Psoas muscle (tissue), 8 donors: ENCODE measurements around the gene UBE2I. TPM values are rescaled to one million over a fixed set of nuclear protein-coding genes. Genes with fewer than 3 reads are reported as not detected.

ENCODE experiments used
- ATAC-seq, 4 donors: fragments of 200-7000 bp; cut with Tn5 transposase; one replicate each; pipeline ENCODE4 v1.9.1; 2020; ENCODE audit warnings: moderate library complexity in 3 of 4, mild to moderate bottlenecking in 2 of 4
- DNase-seq, 2 donors: peaks; one replicate each; pipeline ENCODE4 v3.0.0-alpha.2; 2020
- H3K27ac ChIP-seq: fragments of 200-600 bp; one replicate; pipeline ENCODE4 v1.8.0; 2022
- H3K27me3 ChIP-seq, 3 donors: fragments of 200-600 bp in 1 of 3; one replicate each; pipeline versions ENCODE4 v1.6.1 to v1.8.0; 2013 to 2022; ENCODE audit warnings: low read length in 2 of 3, mild to moderate bottlenecking in 2 of 3, moderate library complexity in 1 of 3; ENCODE audit not compliant: insufficient read depth in 3 of 3
- H3K36me3 ChIP-seq, 2 donors: fragments of 200-600 bp in 1 of 2; one replicate each; pipeline versions ENCODE4 v1.6.1 to v1.8.0; 2013 to 2022; ENCODE audit warnings: low read depth in 1 of 2, mild to moderate bottlenecking in 1 of 2, moderate library complexity in 1 of 2; ENCODE audit not compliant: insufficient read depth in 1 of 2
- H3K4me1 ChIP-seq: fragments of 200-600 bp; one replicate; pipeline ENCODE4 v1.8.0; 2022
- H3K4me3 ChIP-seq: fragments of 200-600 bp; one replicate; pipeline ENCODE4 v1.8.0; 2022; ENCODE audit warnings: mild to moderate bottlenecking
- H3K9me3 ChIP-seq: fragments of 200-600 bp; one replicate; pipeline ENCODE4 v1.8.0; 2022
- WGBS, 3 donors: extraction: QIAGEN DNeasy Blood & Tissue Kit; methylation state at CpG; one replicate each; pipeline versions ENCODE4 v1.1.6 to v1.1.7; 2013; 5-methylcytosine and 5-hydroxymethylcytosine counted together
- intact Hi-C, 2 donors: fragments of 100-400 bp; cut with DNase I; formaldehyde crosslinking; loops; one replicate each; pipeline versions ENCODE4 v1.11.0 to v1.14.2; 2022
- polyA plus RNA-seq, 3 donors: library from polyadenylated mRNA; stranded (reverse); fragments of 200-250 nt; gene quantifications; one replicate each; pipeline ENCODE4 v1.2.3, GENCODE V29; 2013
- total RNA-seq, 4 donors: library from RNA; stranded (reverse); fragmentation: NEBNext Ultra II Directional in 2 of 4; extraction: Animal tissue kit (Norgen Biotek cat#: 25700) in 2 of 4; gene quantifications; one replicate each; pipeline versions ENCODE4 v1.2.1 to v1.2.4, GENCODE V29; 2021 to 2023
- TF ChIP-seq, protein P1 (sequence below): fragments of 200-600 bp; IDR thresholded peaks from one replicate; pipeline ENCODE4 v1.8.0; 2022; ENCODE audit warnings: antibody characterized with exemption
- donor health status: healthy with polysubstance abuse.
- donor health status: DM: no; HTN: no; CAD: no; lungs with moderate emphysema.
- donor health status: Bipolar disorder and iron deficiency.
- donor health status: healthy.
- donor health status: DM: yes; HTN: yes; CAD: no.
- donor health status: DM: no; HTN: no; CAD: no.
- donor health status: DM: no; HTN: no; CAD: no.
- donor health status: DM: yes; HTN: yes; CAD: no.

The UBE2I gene
- total and polyA plus RNA-seq, 7 donors, result 46.2 to 101 (median 55.6) TPM

DNA sequence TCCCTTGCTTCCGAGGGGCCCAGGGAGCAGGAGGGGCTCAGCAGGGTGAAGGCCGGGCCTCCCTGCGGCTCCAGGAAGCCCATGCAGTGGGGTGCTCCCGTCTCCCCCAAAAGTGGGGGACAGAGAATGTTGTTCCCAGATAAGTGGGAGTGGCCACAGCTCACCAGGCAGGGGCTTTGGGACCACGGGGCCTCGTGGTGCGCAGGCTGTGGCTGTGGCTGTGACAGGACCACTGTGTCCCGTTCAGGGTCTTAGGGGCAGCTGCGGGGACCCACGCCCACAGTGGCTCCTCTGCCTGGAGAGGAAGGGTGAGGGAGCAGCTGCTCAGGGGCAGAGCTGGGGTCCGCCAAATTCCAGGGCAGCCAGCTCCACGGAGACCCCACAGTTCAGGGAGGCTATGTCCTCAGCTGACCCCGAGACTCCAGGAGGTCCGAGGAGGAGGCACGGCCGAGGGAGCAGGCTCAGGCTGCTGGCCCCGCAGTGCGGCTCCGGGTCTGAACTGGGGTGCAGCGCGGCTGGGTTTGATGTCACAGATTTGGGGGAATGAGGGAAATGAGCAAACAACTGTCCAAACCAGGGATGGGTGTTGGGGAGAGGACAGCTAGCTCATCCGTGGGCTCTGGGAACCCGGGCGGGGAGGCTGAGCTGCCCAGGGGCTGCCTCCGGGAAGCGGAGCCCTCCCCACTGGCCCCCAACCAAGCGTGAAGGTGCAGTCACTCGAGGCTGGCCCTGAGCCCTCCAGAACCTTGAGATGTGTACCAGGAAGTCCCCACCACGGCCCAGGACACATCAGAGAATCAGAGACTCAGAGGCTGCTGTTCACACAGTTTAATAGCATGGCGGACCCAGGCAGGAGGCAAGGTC lies 30.1 kb upstream of the UBE2I start:
- DNase-seq, result no peak
- no peaks in the 10 kb centered on the region for H3K4me1 ChIP-seq
- no peak overlapping the region for H3K27ac ChIP-seq
- no peaks in the 10 kb centered on the region for H3K36me3 ChIP-seq
- no peaks in the 10 kb centered on the region for H3K9me3 ChIP-seq
- peaks cover 0 to 73% (median 25%) of the 10 kb centered on the region in 3 donors for H3K27me3 ChIP-seq
- TF ChIP-seq, protein P1, sequence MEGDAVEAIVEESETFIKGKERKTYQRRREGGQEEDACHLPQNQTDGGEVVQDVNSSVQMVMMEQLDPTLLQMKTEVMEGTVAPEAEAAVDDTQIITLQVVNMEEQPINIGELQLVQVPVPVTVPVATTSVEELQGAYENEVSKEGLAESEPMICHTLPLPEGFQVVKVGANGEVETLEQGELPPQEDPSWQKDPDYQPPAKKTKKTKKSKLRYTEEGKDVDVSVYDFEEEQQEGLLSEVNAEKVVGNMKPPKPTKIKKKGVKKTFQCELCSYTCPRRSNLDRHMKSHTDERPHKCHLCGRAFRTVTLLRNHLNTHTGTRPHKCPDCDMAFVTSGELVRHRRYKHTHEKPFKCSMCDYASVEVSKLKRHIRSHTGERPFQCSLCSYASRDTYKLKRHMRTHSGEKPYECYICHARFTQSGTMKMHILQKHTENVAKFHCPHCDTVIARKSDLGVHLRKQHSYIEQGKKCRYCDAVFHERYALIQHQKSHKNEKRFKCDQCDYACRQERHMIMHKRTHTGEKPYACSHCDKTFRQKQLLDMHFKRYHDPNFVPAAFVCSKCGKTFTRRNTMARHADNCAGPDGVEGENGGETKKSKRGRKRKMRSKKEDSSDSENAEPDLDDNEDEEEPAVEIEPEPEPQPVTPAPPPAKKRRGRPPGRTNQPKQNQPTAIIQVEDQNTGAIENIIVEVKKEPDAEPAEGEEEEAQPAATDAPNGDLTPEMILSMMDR, result no peak
- WGBS, 3 donors, result 71 to 81% (median 73%) methylated on average over 28 to 30 of the region's 30 CpGs
- ATAC-seq, result no peak
- intact Hi-C loops, result no loop called here
- no peak overlapping the region for H3K4me3 ChIP-seq

DNA sequence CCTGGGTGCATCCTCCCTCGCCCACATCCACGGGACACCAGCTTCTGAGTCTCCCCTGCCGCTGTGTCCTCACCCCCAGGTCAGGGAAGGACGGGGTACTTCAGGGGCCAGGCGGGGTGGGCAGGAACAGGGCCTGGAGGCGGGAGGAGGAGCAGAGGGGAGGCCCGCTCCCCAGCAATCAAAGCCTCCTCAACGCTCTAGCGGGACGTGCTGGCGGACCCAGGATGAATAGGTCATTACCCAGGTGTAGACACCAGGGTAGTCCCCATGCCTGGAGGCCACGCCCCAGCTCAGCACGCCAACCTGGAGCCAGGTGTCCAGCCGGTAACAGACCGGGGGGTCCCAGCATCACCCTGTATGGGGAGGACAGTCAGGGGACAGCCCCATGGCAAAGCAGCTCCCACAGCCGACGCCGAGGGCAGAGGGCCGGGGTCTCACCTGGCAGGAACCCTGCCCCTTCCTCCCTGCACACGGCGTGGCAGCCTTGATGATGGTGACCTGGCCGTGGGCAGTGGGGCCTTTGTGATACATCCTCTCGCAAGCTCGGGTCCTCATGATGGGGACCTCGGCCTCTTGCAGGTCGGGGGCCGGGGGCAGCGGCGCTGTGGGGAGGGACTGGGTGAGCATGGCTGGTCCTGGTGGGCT lies 29.4 kb upstream of the UBE2I start:
- no peak for ATAC-seq
- Histone ChIP-seq H3K27me3 (peaks cover 0 to 74% (median 25%) of the 10 kb centered on the region in 3 donors), H3K4me1 (no peaks in the 10 kb centered on the region), H3K4me3 (no peak overlapping the region), H3K36me3 (no peaks in the 10 kb centered on the region), H3K9me3 (no peaks in the 10 kb centered on the region), H3K27ac (no peak overlapping the region)
- TF ChIP-seq, protein P1, result no peak
- DNase-seq, result no peak
- intact Hi-C loops, result no loop called here
- WGBS, 3 donors, result 77 to 83% (median 79%) methylated on average over 26 to 29 of the region's 29 CpGs

DNA sequence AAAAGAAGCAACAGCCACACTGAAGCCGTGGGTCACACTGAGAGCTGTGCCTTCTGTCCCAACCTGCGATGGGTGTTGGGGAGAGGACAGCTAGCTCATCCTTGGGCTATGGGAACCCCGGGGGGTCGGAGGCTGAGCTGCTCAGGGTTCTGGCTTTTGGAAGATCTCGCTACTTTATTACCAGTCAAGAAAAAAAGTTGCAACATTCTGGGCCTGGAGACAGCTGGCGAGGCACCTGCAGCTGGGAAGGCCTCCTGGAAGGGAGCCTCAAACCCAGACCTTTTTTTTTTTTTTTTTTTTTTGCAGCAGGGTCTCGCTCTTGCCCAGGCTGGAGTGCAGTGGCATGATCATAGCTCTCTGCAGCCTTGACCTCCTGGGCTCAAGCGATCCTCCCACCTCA lies 28.7 kb upstream of the UBE2I start:
- intact Hi-C loops, result no loop called here
- no peak for DNase-seq
- TF ChIP-seq, protein P1, result no peak
- no peaks in the 10 kb centered on the region for H3K4me1 ChIP-seq
- H3K9me3 ChIP-seq, result no peaks in the 10 kb centered on the region
- 34 to 61% (median 42%) methylated on average over 8 of the region's 8 CpGs for WGBS, 3 donors
- peaks cover 0 to 73% (median 25%) of the 10 kb centered on the region in 3 donors for H3K27me3 ChIP-seq
- ATAC-seq, result no peak
- H3K27ac ChIP-seq, result no peak overlapping the region
- H3K36me3 ChIP-seq, result no peaks in the 10 kb centered on the region
- no peak overlapping the region for H3K4me3 ChIP-seq

DNA sequence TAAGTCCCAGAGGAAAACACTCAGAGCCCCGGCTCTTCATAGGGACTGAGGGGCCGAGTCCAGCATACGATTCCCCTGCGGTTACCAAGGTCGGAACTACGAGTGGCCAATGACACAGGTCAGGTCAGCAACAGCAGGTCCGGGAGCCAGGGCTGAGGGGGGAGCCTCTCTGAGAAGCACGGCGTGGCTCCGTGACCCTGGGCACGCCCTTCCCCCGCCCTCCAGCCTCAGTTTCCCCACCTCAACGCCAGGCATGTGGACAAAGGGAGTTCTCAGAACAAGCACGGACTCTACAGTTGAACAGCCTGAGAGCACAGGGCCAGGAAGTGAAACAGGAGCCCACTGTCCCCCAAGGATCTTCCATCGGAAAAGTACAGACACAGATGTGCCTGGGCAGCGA lies 27.9 kb upstream of the UBE2I start:
- ATAC-seq (no peak), DNase-seq (no peak)
- Histone ChIP-seq H3K27ac (no peak overlapping the region), H3K9me3 (no peaks in the 10 kb centered on the region), H3K4me1 (no peaks in the 10 kb centered on the region), H3K36me3 (no peaks in the 10 kb centered on the region), H3K4me3 (no peak overlapping the region), H3K27me3 (peaks cover 0 to 72% (median 22%) of the 10 kb centered on the region in 3 donors)
- 61 to 66% (median 64%) methylated on average over 16 of the region's 16 CpGs for WGBS, 3 donors
- TF ChIP-seq, protein P1, result no peak
- intact Hi-C loops, result no loop called here
